HEK293 (cell line): Measurements from ENCODE around the gene ABCA12.

Experiments
- HOXA7 ChIP-seq: sonication (generic); formaldehyde crosslinking; IDR thresholded peaks from 2 replicates; pipeline ENCODE4 v1.8.1; 2022; ENCODE audit warnings: missing genetic modification reagents, borderline replicate concordance
- ZBTB10 ChIP-seq: fragments of 450-650 bp; formaldehyde crosslinking; IDR thresholded peaks from 2 replicates; pipeline ENCODE4 v1.5.1; 2016; ENCODE audit warnings: missing biosample characterization, missing genetic modification characterization
- ZBTB11 ChIP-seq: fragments of 450-650 bp; formaldehyde crosslinking; conservative IDR thresholded peaks from 2 replicates; pipeline ENCODE4 v1.5.1; 2016; ENCODE audit warnings: low read depth, missing biosample characterization, missing genetic modification characterization
- ZBTB44 ChIP-seq: fragments of 450-650 bp; IDR thresholded peaks from 2 replicates; pipeline ENCODE4 v1.5.1; 2018; ENCODE audit warnings: missing biosample characterization, mild to moderate bottlenecking, missing genetic modification characterization
- ZNF18 ChIP-seq: fragments of 450-650 bp; formaldehyde crosslinking; IDR thresholded peaks from 2 replicates; pipeline ENCODE4 v1.5.1; 2016; ENCODE audit warnings: missing biosample characterization, missing genetic modification characterization
- ZNF184 ChIP-seq: fragments of 450-650 bp; IDR thresholded peaks from 2 replicates; pipeline ENCODE4 v1.5.1; 2018; ENCODE audit warnings: missing biosample characterization, mild to moderate bottlenecking, missing genetic modification characterization
- ZNF239 ChIP-seq: fragments of 450-650 bp; formaldehyde crosslinking; IDR thresholded peaks from 2 replicates; pipeline ENCODE4 v1.5.1; 2016; ENCODE audit warnings: missing biosample characterization, missing genetic modification characterization
- ZNF521 ChIP-seq: fragments of 450-650 bp; formaldehyde crosslinking; IDR thresholded peaks from 2 replicates; pipeline ENCODE4 v1.5.1; 2017; ENCODE audit warnings: missing biosample characterization, mild to moderate bottlenecking, missing genetic modification characterization
- ZNF549 ChIP-seq: fragments of 450-650 bp; IDR thresholded peaks from 2 replicates; pipeline ENCODE4 v1.5.1; 2018; ENCODE audit warnings: missing biosample characterization, missing genetic modification characterization, mild to moderate bottlenecking, inconsistent platforms, moderate library complexity
- TF ChIP-seq, protein P1 (sequence below): fragments of 450-650 bp; formaldehyde crosslinking; IDR thresholded peaks from 2 replicates; pipeline ENCODE4 v1.5.1; 2016; ENCODE audit warnings: missing biosample characterization, missing genetic modification characterization
- TF ChIP-seq, protein P2 (sequence below): sonication (generic); formaldehyde crosslinking; IDR thresholded peaks from 2 replicates; pipeline ENCODE4 v1.8.1; 2022; ENCODE audit warnings: mild to moderate bottlenecking, moderate library complexity, missing genetic modification reagents

GRCh38 chr2:215049341-215049740, 89.1 kb downstream of the ABCA12 start:
- no peak for TF ChIP-seq ZBTB10
- no peak for TF ChIP-seq ZNF521 (tag by site-specific recombination)
- no peak for TF ChIP-seq ZNF239 (tag by site-specific recombination)
- no peak for TF ChIP-seq ZNF18 (tag by site-specific recombination)
- TF ChIP-seq ZBTB11 (tag by site-specific recombination), result no peak
- TF ChIP-seq, protein P1, sequence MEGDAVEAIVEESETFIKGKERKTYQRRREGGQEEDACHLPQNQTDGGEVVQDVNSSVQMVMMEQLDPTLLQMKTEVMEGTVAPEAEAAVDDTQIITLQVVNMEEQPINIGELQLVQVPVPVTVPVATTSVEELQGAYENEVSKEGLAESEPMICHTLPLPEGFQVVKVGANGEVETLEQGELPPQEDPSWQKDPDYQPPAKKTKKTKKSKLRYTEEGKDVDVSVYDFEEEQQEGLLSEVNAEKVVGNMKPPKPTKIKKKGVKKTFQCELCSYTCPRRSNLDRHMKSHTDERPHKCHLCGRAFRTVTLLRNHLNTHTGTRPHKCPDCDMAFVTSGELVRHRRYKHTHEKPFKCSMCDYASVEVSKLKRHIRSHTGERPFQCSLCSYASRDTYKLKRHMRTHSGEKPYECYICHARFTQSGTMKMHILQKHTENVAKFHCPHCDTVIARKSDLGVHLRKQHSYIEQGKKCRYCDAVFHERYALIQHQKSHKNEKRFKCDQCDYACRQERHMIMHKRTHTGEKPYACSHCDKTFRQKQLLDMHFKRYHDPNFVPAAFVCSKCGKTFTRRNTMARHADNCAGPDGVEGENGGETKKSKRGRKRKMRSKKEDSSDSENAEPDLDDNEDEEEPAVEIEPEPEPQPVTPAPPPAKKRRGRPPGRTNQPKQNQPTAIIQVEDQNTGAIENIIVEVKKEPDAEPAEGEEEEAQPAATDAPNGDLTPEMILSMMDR (tag by site-specific recombination), result no peak
- TF ChIP-seq HOXA7, result no peak
- no peak for TF ChIP-seq ZBTB44 (tag by site-specific recombination)
- TF ChIP-seq, protein P2, sequence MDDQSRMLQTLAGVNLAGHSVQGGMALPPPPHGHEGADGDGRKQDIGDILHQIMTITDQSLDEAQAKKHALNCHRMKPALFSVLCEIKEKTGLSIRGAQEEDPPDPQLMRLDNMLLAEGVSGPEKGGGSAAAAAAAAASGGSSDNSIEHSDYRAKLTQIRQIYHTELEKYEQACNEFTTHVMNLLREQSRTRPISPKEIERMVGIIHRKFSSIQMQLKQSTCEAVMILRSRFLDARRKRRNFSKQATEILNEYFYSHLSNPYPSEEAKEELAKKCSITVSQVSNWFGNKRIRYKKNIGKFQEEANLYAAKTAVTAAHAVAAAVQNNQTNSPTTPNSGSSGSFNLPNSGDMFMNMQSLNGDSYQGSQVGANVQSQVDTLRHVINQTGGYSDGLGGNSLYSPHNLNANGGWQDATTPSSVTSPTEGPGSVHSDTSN, result no peak
- no peak for TF ChIP-seq ZNF549 (tag by site-specific recombination)
- no peak for TF ChIP-seq ZNF184 (tag by site-specific recombination)
